Smooth muscle cell (in vitro differentiated cells): ENCODE results near the gene MCOLN1. TPM values are rescaled to one million over a fixed set of nuclear protein-coding genes. Genes with fewer than 3 reads are reported as not detected.

Experiments used
- DNase-seq: peaks from one replicate; lab custom pipeline; 2025; ENCODE audit not compliant: unreplicated experiment; lab: John Stamatoyannopoulos, UW
- H2AFZ ChIP-seq: fragments of 200-600 bp; sonication (generic); 2 replicates; pipeline ENCODE4 v1.6.0; 2016; ENCODE audit warnings: antibody characterized with exemption, low read depth, mild to moderate bottlenecking
- H3F3A ChIP-seq: fragments of 200-600 bp; sonication (generic); 2 replicates; pipeline ENCODE4 v1.6.0; 2017; ENCODE audit warnings: antibody characterized with exemption, low read depth
- H3K27ac ChIP-seq: fragments of 200-600 bp; sonication (generic); 2 replicates; pipeline ENCODE4 v1.5.1; 2016; ENCODE audit warnings: low read depth, mild to moderate bottlenecking
- H3K27me3 ChIP-seq: fragments of 200-600 bp; sonication (generic); 2 replicates; pipeline ENCODE4 v1.6.1; 2016; ENCODE audit warnings: low read depth, mild to moderate bottlenecking
- H3K36me3 ChIP-seq: fragments of 200-600 bp; sonication (generic); 2 replicates; pipeline ENCODE4 v1.5.1; 2016; ENCODE audit warnings: low read depth
- H3K4me1 ChIP-seq: fragments of 200-600 bp; sonication (generic); 2 replicates; pipeline ENCODE4 v1.5.1; 2016; ENCODE audit warnings: low read depth
- H3K4me2 ChIP-seq: fragments of 200-600 bp; sonication (generic); 2 replicates; pipeline ENCODE4 v1.6.0; 2016; ENCODE audit warnings: mild to moderate bottlenecking
- H3K4me3 ChIP-seq: fragments of 200-600 bp; sonication (generic); 2 replicates; pipeline ENCODE4 v1.5.1; 2016; ENCODE audit warnings: mild to moderate bottlenecking
- H3K79me2 ChIP-seq: fragments of 200-600 bp; sonication (generic); 2 replicates; pipeline ENCODE4 v1.6.0; 2016; ENCODE audit warnings: low read depth, mild to moderate bottlenecking
- H3K9ac ChIP-seq: fragments of 200-600 bp; sonication (generic); 2 replicates; pipeline ENCODE4 v1.6.0; 2016; ENCODE audit warnings: low read depth
- H3K9me3 ChIP-seq: fragments of 200-600 bp; sonication (generic); replicated peaks from 2 replicates; pipeline ENCODE4 v1.5.1; 2016; ENCODE audit warnings: low read depth
- H4K20me1 ChIP-seq: fragments of 200-600 bp; sonication (generic); 2 replicates; pipeline ENCODE4 v1.6.0; 2016; ENCODE audit warnings: low read depth
- WGBS: methylation state at CpG from one replicate; pipeline ENCODE4 v1.1.7; 2016; ENCODE audit warnings: low lambda C conversion rate; 5-methylcytosine and 5-hydroxymethylcytosine counted together
- polyA plus RNA-seq: library from polyadenylated mRNA; unstranded; fragments of >200 nt; fragmentation: Nextera tagmentation; extraction: Ambion mirVana; gene quantifications from 2 replicates; pipeline ENCODE4 v1.2.1, GENCODE V29; 2016
- total RNA-seq: library from RNA; depleted of rRNA; stranded (reverse); fragments of >200 nt; gene quantifications from 2 replicates; pipeline ENCODE4 v1.2.3, GENCODE V29; 2014
- TF ChIP-seq, protein P1 (sequence below): fragments of 200-600 bp; sonication (generic); IDR thresholded peaks from 2 replicates; pipeline ENCODE4 v1.5.1; 2017; ENCODE audit warnings: borderline replicate concordance, mild to moderate bottlenecking, antibody characterized with exemption; ENCODE audit not compliant: insufficient read depth, poor library complexity, severe bottlenecking

Gene MCOLN1
- total and polyA plus RNA-seq, 2 experiments from 2014 or later: 9.8 to 19.2 TPM

- Histone ChIP-seq H3K4me3 (no peak overlapping the region), H3K36me3 (no peaks in the 10 kb centered on the region), H3F3A (no peaks in the 10 kb centered on the region), H3K4me1 (peaks cover 7% of the 10 kb centered on the region), H3K4me2 (no peak overlapping the region), H2AFZ (no peak overlapping the region), H3K79me2 (no peaks in the 10 kb centered on the region), H3K27ac (no peak overlapping the region), H3K9me3 (no peaks in the 10 kb centered on the region), H4K20me1 (no peaks in the 10 kb centered on the region), H3K9ac (no peak overlapping the region), H3K27me3 (no peaks in the 10 kb centered on the region)
- TF ChIP-seq, protein P1, sequence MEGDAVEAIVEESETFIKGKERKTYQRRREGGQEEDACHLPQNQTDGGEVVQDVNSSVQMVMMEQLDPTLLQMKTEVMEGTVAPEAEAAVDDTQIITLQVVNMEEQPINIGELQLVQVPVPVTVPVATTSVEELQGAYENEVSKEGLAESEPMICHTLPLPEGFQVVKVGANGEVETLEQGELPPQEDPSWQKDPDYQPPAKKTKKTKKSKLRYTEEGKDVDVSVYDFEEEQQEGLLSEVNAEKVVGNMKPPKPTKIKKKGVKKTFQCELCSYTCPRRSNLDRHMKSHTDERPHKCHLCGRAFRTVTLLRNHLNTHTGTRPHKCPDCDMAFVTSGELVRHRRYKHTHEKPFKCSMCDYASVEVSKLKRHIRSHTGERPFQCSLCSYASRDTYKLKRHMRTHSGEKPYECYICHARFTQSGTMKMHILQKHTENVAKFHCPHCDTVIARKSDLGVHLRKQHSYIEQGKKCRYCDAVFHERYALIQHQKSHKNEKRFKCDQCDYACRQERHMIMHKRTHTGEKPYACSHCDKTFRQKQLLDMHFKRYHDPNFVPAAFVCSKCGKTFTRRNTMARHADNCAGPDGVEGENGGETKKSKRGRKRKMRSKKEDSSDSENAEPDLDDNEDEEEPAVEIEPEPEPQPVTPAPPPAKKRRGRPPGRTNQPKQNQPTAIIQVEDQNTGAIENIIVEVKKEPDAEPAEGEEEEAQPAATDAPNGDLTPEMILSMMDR: no peak
- no peak for DNase-seq
- 89% methylated on average over 23 of the region's 25 CpGs for WGBS
Measured at GRCh38 chr19:7527516-7528191, 5.2 kb downstream of the MCOLN1 start.

GRCh38 chr19:7528192-7528519, 5.7 kb downstream of the MCOLN1 start:
- H3K9me3 ChIP-seq: no peaks in the 10 kb centered on the region
- no peak overlapping the region for H3K27ac ChIP-seq
- no peak overlapping the region for H3K4me3 ChIP-seq
- H3K79me2 ChIP-seq: no peaks in the 10 kb centered on the region
- no peak overlapping the region for H3K4me2 ChIP-seq
- H3F3A ChIP-seq: no peaks in the 10 kb centered on the region
- H3K27me3 ChIP-seq: no peaks in the 10 kb centered on the region
- no peak for DNase-seq
- no peak overlapping the region for H2AFZ ChIP-seq
- no peaks in the 10 kb centered on the region for H4K20me1 ChIP-seq
- no peaks in the 10 kb centered on the region for H3K36me3 ChIP-seq
- 98% methylated on average over 7 of the region's 7 CpGs for whole genome bisulfite sequencing
- no peak overlapping the region for H3K9ac ChIP-seq
- peaks cover 5% of the 10 kb centered on the region for H3K4me1 ChIP-seq
- TF ChIP-seq, protein P1: no peak

GRCh38 chr19:7528522-7529245, 6.3 kb downstream of the MCOLN1 start:
- no peak overlapping the region for H3K9ac ChIP-seq
- H4K20me1 ChIP-seq: no peaks in the 10 kb centered on the region
- no peak overlapping the region for H3K27ac ChIP-seq
- 95% methylated on average over 32 of the region's 32 CpGs for WGBS
- TF ChIP-seq, protein P1: no peak
- no peak for DNase-seq
- H3K4me1 ChIP-seq: peaks cover under 1% of the 10 kb centered on the region
- no peaks in the 10 kb centered on the region for H3K36me3 ChIP-seq
- no peak overlapping the region for H3K4me3 ChIP-seq
- H3K9me3 ChIP-seq: no peaks in the 10 kb centered on the region
- no peak overlapping the region for H3K4me2 ChIP-seq
- no peaks in the 10 kb centered on the region for H3F3A ChIP-seq
- H2AFZ ChIP-seq: no peak overlapping the region
- H3K79me2 ChIP-seq: no peaks in the 10 kb centered on the region
- H3K27me3 ChIP-seq: no peaks in the 10 kb centered on the region

- Histone ChIP-seq H3K36me3 (no peaks in the 10 kb centered on the region), H3K9me3 (no peaks in the 10 kb centered on the region), H3K27me3 (no peaks in the 10 kb centered on the region), H3K79me2 (no peaks in the 10 kb centered on the region), H4K20me1 (no peaks in the 10 kb centered on the region), H3K4me3 (no peak overlapping the region), H3K4me1 (no peaks in the 10 kb centered on the region), H3K4me2 (no peak overlapping the region), H3K27ac (no peak overlapping the region), H2AFZ (no peak overlapping the region), H3K9ac (no peak overlapping the region), H3F3A (no peaks in the 10 kb centered on the region)
- 86% methylated on average over 12 of the region's 15 CpGs for WGBS
- TF ChIP-seq, protein P1: no peak
- no peak for DNase-seq
Measured at GRCh38 chr19:7529246-7529600, 6.8 kb downstream of the MCOLN1 start.
